RPMI7951 (cell line): ENCODE data around the gene ZNF219. TPM values are rescaled to one million over a fixed set of nuclear protein-coding genes. Genes with fewer than 3 reads are reported as not detected.

Experiments
- DNase-seq: peaks from one replicate; pipeline ENCODE4 v3.0.0-alpha.2; 2012; ENCODE audit warnings: low read depth
- total RNA-seq: library from RNA; depleted of rRNA; stranded (reverse); fragments of >200 nt; shearing (Covaris generic); gene quantifications from 2 replicates; pipeline ENCODE4 v1.2.3, GENCODE V29; 2014

The ZNF219 gene
- total RNA-seq, 1 experiment from 2014 or later, result 2.9 TPM

DNA sequence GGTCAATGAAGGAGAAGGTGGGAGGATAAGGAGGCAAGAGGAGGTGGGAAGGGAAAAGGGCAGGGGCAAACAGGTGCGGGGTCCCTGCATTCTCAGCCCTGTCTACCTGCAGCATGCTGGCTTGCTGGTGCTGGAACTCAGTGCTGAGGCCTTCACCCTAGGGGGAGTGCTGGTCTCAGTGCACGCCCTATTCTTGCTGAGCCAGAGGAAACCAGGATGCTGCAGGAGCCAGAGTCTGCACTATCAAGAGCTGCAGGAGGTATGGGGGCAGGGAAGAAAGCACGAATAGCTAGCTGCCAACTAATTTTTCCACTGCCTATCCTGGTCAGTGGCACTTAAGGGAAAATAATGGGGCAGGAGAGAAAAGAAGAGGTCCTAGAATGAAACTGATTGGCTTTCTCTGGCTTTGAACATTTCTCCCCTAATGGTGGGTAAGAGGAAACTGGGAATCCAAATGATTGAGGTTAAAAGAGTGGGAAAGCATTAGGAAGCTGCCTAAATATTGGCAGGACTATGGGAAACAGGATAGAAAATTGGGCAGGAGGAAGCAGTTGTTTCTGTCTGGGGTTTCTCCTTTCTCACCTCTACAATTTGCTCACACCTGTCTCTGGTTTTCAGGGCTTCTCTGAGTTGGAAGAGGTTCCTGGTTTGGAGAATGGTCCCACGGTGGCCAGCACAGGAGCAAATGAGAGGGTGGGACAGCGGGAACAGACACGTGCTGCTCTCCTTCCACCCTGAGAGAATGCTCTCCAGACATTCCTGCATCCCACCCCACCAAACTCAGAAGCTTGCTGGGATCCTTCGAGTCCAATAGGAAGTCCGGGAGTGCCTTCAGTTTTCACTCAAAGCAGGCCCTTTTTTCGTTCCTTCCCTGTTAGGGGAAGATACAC lies 4.3 kb upstream of the ZNF219 start:
- DNase-seq, result no peak

DNA sequence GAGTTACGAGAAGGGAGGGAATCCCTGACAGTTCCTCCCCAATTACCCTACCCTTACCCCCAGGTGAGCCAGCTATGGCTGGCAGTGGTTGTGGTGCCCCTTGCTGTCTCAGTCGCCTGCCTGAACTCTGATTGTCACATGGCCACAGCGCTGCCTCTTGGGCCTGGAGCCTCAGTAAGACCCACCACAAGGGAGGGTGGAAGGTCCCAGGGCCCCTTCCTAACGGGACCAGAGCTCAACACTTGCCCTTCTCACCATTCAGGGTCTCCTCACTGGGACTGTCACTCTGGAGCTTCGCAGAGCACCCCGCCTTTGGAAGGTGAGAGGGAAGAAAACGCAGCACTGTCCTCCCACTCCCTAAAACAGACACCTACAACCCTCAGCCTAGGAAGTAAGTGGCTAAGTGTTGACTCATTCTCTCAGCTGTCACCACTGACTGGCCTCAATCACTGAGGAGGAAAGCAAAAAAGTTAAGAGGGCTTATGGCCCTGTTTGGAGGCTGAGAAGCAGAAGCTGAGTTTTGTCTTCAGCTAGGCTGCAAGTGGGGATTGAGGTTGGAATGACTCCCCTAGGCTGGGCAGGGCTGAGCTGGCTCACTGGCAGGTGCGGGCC lies 3.5 kb upstream of the ZNF219 start:
- no peak for DNase-seq

DNA sequence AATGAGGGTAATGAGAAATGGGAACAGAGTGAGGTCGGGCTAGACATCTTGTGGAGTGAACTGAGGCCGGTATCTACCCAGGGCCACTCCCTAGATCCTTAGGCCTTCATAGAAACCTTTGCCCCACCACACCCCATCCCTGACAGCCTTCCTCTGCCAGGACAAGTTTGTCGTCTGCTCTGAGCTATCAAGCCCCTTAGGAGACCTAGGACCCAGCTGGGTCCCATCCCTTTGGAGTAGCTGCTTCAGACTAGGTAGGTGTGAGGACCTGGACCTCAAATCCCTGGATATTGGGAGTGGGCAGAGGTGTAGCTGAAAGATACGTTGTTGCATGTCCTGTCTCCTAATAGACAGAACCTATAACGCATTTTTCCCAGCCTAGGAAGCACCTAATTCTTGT lies 2.5 kb upstream of the ZNF219 start, which contains the start of gene TMEM253:
TMEM253 (plus strand) TSS at position 136 of the 400 bp plus-strand sequence. CDS start 278 bp downstream, outside the sequence.
- DNase-seq, result no peak

DNA sequence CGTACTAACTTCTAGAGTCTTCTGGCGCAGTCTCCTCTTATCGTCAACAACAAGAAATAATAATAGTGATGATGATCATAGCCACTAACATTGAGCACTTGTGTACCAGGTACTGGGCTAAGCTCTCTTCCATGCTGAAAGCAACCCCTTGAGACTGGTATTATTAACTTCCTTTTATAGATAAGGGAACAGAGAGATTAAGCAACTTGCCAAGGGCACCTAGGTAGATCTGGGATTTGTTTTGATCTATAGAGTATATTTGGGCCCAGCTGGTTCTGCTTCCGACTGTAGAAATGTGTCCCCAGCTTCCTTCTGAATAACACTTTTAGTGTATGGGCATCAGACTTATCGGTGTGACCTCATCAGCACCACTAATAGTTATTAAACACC lies 1.1 kb upstream of the ZNF219 start:
- DNase-seq, result no peak

DNA sequence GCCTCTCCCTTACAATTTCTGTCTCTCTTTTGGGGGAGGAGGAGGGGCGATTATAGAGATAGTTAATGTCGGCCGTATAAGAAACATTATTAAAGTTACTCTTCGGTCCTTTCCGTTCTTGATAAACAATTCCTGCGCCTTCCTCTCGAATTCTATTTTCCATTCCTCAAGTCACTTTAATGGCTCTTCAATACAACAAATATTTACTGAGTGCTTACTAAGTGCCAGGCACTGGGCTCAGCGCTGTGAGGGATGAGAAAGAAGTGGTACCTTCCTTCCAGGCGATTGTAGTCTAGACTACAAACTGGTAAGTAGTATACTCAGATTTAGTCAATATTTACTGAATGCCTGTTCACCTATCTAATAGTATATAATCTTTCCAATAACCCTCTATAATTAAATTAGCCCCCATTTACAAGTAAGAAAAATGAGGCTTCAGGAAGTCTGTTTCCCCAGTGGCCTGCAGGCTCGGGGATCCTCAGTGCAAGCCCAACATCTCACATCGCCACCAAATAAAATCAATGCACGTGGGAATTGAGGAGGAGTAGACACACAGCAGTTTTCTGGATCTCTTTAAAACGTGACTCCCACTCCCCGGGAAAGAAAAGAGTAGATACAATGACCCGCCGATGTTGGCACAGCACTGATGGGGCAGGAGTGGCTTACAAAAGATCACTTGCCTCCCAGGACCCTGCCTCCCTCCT lies 589 bp upstream of the ZNF219 start:
- no peak for DNase-seq

DNA sequence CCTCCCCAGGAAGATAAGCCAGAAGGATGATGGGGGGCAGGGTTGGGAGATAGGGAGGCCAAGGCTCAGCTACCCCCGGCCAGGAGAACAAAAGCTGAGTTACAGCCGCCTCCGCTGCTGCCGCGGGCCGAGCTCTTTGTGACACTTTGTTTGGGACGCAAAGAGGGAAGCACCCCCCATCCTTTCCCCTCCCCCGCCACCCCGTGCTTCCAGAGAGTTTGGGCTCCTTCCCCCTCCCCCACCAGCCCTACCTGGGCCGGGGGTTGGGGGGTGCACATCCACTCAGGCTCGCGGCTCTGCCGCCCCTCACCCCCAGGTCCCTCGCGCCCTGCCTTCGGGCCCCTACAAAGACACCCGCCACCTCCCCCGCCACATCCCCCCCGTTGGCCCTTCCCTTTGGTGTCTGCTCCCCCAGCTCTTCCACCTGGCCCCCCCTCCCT lies 799 bp downstream of the ZNF219 start:
- DNase-seq, result no peak

DNA sequence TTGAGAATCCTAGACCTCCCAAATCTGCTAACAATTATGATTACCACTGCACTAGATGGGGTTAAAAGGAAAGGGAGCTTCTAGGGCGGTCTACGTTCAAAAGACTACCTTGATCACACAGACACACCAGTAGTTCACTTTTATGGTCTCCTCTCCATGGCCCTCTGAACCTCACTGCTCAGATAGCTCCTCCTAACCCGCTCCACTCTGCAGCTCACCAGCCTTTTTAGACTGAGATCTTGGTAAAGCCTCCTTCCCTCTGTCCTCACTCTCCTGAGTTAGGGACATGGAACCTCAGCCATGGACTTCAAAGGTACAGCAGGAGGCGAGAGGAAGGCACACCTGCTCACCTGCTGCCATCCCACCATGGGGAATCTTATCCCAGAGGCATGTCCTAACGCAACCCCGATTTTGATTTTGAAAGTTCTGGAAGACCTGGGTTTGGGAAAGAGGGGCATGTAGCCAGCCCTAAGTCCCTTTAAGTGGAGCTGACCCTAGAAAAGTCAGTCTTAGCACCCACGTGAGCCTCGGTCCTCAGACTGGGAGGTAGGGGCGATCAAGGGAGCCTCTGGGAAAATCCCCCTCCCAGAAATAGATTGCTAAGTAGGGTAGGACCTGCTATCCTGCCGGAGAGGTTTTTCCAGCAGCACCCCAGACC lies 1.3 kb downstream of the ZNF219 start:
- no peak for DNase-seq

DNA sequence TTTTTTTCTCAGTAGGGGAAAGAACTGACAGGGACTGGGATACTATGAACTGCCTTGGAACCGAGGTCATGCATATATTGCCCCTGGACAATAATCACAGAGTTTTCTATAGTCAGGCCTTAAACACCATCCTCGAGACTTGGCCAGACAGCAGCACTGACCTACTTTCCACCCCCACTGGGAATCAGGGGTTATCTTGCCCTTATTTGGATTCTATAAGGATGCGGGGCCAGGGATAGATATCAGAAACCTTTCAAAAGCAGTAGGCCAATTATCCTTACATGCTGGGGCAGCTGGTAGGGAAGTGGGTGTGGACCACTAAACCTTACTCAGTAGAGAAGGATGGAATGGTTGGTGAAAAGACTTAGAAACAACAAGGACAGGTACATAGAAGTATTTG lies 2.0 kb downstream of the ZNF219 start:
- no peak for DNase-seq

DNA sequence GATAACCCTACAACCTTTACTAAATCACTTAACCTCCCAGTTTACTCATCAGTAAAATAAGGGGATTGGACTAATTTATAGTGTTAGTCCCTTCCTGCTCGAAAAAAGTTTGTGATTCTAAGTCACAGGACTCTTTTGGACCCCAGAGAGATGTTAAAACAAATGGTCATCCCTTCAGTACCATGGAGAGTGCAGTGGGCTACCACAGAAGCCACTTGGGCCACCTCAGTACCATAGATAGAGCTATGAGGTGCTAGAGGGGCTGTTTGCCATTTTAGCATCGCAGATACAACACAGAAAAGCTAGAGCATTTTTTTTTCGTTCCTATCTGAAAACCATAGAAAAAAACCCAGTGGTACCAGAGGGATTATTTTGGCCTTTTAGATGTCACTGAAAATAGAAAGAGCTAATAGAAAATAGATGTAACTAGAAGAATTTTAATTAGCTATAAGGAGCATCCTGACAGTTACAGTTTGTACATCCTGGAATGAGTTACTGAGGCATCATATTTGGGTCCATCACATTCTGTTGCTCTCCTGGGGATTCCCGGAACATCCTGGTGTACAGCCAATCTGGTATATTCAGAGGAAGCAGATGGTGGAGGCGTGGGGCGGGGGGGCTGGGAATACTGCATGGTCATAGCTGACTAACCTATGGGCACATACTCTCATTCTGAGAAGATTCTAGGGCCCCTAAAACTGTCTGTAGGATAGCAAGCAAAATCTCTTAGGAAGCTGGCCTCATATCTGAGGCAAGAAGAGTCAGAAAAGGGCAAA lies 2.8 kb downstream of the ZNF219 start:
- no peak for DNase-seq

DNA sequence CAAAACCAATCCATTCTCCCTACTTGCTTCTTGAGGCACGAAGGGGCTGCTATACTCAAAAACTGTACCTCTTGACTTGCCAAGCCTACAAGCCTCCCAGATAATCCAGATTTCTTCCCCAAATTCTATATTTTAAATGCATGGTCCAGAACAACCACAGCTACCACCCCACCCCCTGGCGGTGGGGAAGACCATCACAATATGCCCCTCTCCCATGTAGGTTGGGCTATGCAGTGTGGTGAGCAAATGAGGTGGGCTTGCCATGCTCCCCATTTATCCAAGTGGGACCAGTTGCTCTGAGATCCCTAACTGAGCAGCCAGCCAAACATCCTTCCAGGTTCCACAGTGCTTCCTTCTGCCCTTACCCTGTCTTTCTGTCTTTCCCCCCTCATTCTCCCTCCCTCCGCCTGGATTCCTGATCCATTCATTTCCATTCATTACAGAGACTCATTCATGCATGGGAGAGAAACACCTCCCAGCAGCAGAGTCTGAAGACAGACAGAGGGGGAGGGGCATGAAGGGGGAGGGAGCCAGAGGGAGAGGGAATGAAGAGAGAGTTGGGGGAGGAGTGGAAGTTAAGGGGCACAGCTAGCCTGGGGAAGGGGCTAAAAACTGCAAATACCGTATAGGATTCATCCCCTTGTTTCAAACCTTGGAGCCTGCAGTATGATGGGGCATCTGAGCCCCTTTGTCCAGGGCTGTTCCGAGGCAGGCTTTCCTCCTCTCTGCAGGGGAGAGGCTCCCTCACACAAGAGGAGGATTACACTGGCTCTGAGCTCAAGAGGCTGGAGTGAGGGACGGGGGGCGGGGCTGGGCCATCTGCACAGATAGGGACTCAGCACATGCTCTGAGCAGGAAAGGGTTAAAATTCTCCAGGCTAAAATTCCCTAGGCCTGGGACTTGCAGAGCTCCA lies 4.4 kb downstream of the ZNF219 start:
- no peak for DNase-seq

DNA sequence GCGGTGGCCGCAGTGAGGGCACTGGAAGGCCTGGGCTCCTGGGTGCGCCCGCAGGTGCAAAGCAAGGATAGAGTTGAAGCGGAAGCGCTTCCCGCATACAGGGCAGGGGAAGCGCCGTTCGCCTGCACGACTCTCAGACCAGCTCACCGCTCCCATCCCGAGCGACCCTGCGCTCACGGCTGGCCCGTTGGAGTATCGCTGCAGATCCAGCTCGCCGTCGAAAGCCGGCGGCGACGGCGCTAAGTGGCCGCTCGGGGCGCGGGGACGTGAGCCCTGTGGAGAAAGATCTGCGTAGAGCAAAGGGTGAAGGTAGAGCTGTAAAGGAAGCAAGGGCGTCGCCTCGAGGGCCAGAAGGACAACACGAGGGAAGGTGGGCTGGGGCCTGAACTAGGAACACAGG lies 5.4 kb downstream of the ZNF219 start:
- DNase-seq, result no peak

DNA sequence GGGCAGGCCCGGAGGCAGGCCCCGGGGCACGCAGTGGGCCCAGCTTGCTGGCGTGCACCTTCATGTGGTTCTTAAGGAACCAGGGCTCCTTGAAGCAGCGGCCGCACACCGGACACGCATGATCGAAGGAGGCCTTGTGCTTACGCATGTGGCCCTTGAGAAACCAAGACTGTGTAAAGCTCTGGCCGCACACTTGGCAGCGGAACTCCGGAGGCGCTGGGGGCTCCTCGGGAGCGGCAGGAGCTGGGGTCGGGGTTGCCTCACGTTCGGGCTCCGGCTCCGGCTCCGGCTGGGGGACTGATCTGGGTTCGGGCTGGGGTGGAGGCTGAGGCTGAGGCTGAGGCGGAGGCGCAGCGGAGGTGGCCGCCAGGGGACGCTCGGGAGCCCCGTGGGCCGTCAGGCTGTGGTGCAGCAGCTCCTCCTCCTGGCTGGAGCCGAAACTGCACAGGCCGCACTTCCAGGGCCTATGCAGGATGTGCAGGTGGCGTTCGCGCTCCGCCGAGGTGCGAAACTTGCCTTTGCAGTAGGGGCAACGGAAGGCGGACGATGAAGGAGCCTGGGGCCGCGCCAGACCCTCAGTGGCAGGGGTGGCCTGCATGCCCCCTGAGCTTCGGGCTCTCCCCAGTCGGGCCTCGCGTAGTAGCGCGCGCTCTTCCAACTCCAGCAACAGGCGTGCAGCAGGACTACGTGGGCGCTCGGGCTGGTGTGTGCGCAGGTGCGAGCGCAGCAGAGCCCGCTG lies 6.0 kb downstream of the ZNF219 start:
- peak; percentile 49 for DNase-seq

DNA sequence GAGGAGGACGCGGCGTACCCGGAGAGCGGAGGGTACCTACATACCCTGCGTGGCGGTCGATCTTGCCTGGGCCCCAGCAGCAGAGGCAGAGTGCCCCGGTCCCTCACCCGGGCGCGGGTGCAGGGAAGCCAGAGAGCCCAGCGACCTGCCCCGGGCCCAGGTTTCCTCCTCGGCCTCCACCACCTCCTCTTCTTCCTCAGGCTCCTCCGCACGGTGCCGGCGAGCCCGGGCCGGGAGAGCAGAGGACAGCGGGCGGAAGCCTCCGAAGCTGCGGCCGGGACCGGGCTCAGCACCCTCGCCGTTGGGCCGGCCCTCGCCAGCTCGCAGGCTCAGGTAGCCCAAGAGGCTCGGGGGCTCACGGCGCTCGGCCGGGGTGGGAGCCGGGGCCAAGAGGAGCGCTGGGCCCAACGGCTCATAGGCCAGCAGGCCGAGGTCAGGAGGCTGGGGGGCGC lies 6.6 kb downstream of the ZNF219 start:
- no peak for DNase-seq

DNA sequence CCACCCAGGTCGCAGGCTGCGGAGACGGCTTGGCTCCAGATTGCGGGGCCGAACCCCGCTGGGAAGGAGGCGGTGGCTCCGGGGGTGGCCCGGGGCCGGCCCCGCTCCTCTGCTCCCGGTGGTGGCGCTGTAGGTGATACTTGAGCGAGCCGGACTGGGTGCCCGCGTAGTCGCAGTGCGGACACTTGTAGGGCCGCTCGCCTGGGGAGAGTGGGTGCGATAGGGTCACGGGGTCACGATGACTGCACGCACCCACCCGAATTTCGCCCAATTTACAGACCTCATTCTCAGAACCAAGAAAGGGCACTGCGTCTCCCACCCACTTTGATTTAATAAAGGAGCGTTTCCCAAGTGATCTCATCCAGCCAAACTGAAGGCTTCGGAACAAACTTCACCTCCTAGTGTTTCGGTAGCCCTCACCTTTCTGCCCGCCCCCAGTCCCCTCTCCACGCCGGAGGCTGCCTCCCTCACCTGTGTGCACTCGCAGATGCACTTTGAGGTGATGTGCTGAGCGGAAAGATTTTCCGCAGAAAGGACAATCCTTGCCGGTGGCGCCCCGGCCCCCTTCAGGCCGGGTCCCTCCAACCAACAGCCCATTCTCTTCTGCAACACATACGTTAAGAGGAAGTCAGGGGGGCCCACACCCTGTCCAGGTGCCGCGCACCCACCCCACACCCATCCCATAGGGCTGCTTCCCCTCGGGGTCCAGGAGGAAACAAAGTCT lies 7.4 kb downstream of the ZNF219 start:
- no peak for DNase-seq

DNA sequence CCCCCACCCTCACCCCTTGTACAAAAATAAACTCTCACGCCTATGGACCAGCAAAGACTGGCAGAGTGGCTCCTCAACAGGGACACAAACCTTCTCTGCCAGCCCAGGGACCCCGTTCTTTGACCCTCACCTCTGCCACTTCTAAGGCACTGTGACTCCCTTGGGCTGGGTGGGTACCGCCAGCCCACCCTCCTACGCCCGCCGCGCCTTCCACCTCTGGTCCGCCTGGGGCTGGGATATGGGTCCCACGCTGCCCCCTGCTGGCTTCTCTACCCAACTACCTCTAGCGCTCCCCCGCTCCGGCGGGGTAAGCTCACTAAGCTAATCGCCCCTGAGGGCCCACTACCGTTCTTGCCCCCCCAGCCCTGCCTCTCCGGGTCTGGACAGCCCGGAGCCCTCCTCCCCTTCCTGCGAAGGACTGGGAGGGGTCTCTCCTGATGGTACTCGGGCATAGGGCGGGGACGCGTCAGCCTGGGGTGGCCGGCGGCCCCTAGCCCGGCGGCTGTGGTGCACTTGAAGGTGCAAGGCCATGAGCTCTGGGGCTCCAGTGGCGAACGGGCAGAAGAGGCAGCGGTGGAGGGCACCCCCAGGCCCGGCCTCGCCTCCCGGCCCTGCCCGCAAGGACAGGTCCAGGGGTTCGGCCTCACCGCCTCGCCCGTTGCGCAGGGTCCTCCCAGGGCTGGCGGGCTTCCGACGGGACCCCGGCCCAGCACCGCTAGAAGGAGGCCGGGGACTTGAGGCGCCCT lies 8.1 kb downstream of the ZNF219 start:
- no peak for DNase-seq

DNA sequence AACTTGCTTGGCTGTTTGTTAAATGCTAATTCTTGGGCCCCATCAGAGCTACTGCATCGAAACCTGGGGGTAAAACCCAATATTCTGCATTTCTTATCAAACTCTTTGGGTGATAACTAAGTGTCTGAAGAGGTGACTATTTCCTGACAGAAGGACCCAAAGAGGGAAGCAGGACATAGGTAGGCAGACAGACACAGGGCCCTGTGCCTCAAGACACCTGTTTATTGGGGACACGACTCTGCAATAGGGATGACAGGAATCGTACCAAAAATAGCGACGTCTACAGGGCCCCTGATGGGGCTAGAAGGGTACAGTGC lies 8.6 kb downstream of the ZNF219 start:
- no peak for DNase-seq

DNA sequence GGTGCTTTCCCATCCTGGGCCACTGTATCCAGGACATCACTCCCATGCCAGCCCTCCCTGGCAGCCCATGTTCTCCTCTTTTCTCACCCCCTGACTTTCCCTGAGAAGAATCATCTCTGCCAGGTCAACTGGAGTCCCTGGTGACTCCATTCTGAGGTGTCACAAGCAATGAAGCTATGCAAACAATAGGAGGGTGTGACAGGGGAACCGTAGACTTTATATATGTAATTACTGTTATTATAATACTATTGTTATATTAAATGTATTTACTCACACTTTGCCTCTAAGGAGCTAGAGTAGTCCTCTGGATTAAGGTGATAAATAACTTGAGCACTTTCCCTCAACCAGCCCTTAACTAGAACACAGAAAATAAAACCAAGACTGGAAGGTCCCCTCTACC lies 9.2 kb downstream of the ZNF219 start:
- DNase-seq, result no peak

DNA sequence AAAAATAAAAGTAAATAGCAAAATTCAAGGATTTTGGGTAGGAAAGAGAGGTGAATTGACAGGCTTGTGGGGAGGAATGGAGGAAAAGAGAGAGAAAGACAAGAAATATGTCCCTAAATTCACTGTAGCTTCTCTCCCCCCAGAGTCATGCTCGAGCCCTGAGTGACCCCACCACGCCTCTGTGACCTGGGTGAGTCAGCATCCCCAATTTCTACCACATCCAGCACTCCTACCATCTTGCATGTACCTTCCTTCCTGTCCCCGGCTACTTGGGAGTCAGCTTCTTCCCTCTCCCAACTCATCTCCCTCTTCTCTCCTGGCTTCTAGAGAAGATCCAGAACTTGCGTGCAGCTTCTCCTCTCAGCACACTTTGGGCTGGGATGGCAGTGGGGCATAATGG lies 9.8 kb downstream of the ZNF219 start:
- no peak for DNase-seq
